Tibial nerve (tissue), 4 donors: ENCODE results near the gene SYNJ2. TPM values are rescaled to one million over a fixed set of nuclear protein-coding genes. Genes with fewer than 3 reads are reported as not detected.
A peak's percentile ranks its signal among the peaks of the same experiment; 100 is the strongest.

Experiments
- DNase-seq, 2 donors: peaks; one replicate each; pipeline ENCODE4 v3.0.0-alpha.2; 2019; ENCODE audit warnings: low spot score in 2 of 2
- H3K27ac ChIP-seq, 4 donors: fragments of 200-600 bp; sonication (generic) in 3 of 4; one replicate each; pipeline ENCODE4 v1.5.1; 2017 to 2019; ENCODE audit warnings: mild to moderate bottlenecking in 1 of 4
- H3K27me3 ChIP-seq, 2 donors: fragments of 200-600 bp; sonication (generic) in 1 of 2; one replicate each; pipeline versions ENCODE4 v1.5.1 to v1.6.0; 2017 to 2019
- H3K36me3 ChIP-seq, 3 donors: fragments of 200-600 bp; sonication (generic); one replicate each; pipeline ENCODE4 v1.5.1; 2018 to 2019
- H3K4me1 ChIP-seq, 4 donors: fragments of 200-600 bp; sonication (generic) in 3 of 4; one replicate each; pipeline ENCODE4 v1.5.1; 2017 to 2019
- H3K4me3 ChIP-seq, 4 donors: fragments of 200-600 bp; sonication (generic) in 3 of 4; one replicate each; pipeline ENCODE4 v1.5.1; 2017 to 2019; ENCODE audit warnings: mild to moderate bottlenecking in 1 of 4, moderate library complexity in 1 of 4
- H3K9me3 ChIP-seq, 4 donors: fragments of 200-600 bp; sonication (generic) in 3 of 4; one replicate each; pipeline ENCODE4 v1.5.1; 2017 to 2019
- CTCF ChIP-seq, 5 experiments: fragments of 200-600 bp in 3 of 5; fragments of 450-650 bp in 2 of 5; sonication (generic) in 3 of 5; IDR thresholded peaks; one replicate each; pipeline ENCODE4 v1.5.1; 2016 to 2019; ENCODE audit warnings: antibody characterized with exemption in 5 of 5, mild to moderate bottlenecking in 3 of 5, moderate library complexity in 2 of 5
- EP300 ChIP-seq, 2 donors: sonication (generic); formaldehyde crosslinking; IDR thresholded peaks; one replicate each; pipeline ENCODE4 v1.6.1; 2017; ENCODE audit warnings: antibody characterized with exemption in 2 of 2, mild to moderate bottlenecking in 1 of 2
- POLR2A ChIP-seq, 2 donors: fragments of 450-650 bp; IDR thresholded peaks; one replicate each; pipeline ENCODE4 v1.6.1; 2017; ENCODE audit warnings: antibody characterized with exemption in 2 of 2, mild to moderate bottlenecking in 2 of 2, moderate library complexity in 2 of 2
- WGBS, 2 donors: methylation state at CpG; one replicate each; pipeline ENCODE4 v1.1.5; 2018; 5-methylcytosine and 5-hydroxymethylcytosine counted together
- total RNA-seq, 4 donors: library from RNA; depleted of rRNA; stranded (reverse); fragments of >200 nt; gene quantifications; one replicate each; pipeline ENCODE4 v1.1.0, GENCODE V29; 2016

SYNJ2 gene
- total RNA-seq, 4 donors from 2014 or later: 4.4 to 10.5 (median 5.6) TPM

DNA sequence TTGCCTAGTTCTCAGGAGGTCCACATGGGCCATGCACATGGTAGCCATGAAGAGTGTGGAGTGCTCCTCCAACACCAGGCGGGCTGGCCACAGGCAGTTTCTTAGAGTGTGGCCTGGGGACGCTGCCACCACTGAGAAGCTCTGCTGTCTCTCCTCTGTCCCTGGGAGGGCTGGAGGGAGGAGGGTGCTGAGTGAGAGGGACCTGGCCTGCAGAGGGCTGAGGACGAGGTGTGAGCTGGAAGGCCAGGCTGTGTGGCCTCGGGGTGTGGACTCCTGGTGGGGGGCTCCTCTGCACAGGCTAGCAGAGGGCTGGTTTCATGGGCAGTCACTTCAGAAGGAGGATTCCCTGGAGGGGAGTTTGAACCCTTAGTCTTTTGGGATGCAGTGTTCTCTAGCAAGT, 39.7 kb downstream of the SYNJ2 start:
- Histone ChIP-seq H3K9me3 (no peaks in the 10 kb centered on the region), H3K27ac (peak overlapping the region in 1 of 4 donors; percentile 20), H3K4me1 (peaks cover 0 to 34% (median 3%) of the 10 kb centered on the region in 4 donors), H3K36me3 (no peaks in the 10 kb centered on the region), H3K27me3 (peaks cover 0 to 8% of the 10 kb centered on the region in 2 donors), H3K4me3 (no peak overlapping the region)
- DNase-seq: no peak
- WGBS, 2 donors: 74 to 79% methylated on average over 4 of the region's 4 CpGs
- no peak for TF ChIP-seq EP300 (IDR thresholded peaks at IDR 0.05)
- no peak for TF ChIP-seq POLR2A (IDR thresholded peaks at IDR 0.05)
- TF ChIP-seq CTCF (IDR thresholded peaks at IDR 0.05): no peak

DNA sequence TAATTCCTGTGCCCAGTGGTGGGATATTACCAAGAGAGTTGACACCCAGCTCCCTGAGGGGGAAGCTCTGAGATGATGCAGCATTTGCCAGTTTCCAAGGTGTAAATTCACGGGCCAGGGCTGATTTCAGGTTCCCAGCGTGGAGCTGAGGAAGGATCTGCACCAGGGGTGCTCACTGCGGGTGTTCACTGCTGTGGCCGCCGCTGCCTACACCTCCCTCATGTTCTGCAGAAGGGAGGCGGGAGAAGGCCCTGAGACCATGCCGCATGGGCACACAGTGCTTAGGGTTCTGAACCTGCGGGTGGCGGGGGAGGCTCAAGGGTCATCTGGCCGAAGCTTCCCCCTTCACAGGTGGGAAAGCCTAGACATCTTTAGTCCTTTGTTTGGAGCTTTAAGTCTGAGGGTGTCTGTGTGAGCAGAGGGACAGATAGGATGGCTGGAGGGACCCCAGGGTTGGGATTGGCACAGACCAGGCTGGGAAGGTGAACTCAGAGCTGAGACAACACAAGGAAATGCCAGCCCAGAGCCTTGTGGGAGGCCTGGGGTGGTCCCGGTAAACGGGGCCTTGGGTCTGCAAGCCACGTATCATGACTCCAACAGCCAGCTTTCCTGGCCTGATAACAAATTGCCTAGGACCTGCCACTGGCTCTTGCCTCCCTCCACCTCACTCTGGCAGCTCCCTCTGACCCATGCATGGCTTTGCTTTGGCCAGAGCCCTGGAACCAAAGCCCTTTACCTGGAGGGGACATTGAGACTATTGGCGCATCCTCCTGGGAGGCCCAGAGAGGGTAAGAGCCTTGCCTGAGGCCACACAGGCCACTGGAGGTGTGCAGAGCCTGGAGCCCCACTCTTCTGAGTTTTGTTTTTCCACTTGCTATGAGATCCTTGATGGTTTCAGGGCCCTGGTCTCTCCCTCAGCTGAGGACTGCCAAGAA, 40.4 kb downstream of the SYNJ2 start:
- H3K27me3 ChIP-seq: peaks cover 0 to 2% of the 10 kb centered on the region in 2 donors
- TF ChIP-seq POLR2A (IDR thresholded peaks at IDR 0.05) (no peak), CTCF (IDR thresholded peaks at IDR 0.05) (no peak), EP300 (IDR thresholded peaks at IDR 0.05) (no peak)
- no peaks in the 10 kb centered on the region for H3K36me3 ChIP-seq
- H3K4me1 ChIP-seq: peaks cover 0 to 37% (median 7%) of the 10 kb centered on the region in 4 donors
- no peaks in the 10 kb centered on the region for H3K9me3 ChIP-seq
- WGBS, 2 donors: 89 to 90% methylated on average over 14 of the region's 14 CpGs
- H3K4me3 ChIP-seq: no peak overlapping the region
- no peak for DNase-seq
- no peak overlapping the region for H3K27ac ChIP-seq

DNA sequence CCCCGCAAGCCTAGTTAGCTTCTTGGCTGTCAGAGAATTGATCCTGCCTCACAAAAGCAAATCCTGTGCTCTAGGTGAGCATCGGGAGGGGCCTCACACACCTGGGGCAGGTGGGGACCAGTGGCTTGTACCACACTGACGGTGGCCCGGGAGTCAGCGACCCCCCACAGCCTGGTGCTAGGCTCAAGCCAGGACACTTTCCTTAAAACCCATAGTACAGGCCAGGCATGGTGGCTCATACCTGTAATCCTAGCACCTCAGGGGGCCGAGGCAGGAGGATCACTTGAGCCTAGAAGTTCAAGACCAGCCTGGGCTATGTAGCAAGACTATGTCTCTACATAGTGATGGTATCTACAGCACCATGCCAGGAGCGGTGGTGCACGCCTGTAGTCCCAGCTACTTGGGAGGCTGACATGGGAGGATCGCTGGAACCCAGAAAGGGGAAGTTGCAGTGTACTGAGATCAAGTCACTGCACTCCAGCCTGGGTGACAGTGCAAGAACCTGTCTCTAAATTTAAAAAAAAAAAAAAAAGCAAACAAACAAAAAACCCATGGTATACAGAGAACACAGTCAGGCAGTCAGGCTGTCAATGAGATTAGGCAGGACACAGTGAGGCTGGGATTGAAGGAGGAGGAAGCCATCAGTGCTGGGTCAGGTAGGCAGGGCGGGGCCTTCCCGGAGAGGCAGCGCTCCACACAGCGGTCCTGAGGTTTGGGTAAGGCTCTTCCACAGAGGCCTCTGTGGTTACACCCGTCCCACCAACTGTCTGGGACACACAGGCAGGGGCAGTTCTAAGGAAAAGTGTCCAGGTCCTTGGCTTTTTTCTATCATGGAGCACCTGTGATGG, 41.3 kb downstream of the SYNJ2 start:
- DNase-seq: no peak
- Histone ChIP-seq H3K9me3 (no peaks in the 10 kb centered on the region), H3K27me3 (no peaks in the 10 kb centered on the region), H3K4me1 (peaks cover 0 to 39% (median 7%) of the 10 kb centered on the region in 4 donors), H3K27ac (no peak overlapping the region), H3K4me3 (no peak overlapping the region), H3K36me3 (no peaks in the 10 kb centered on the region)
- no peak for TF ChIP-seq CTCF (IDR thresholded peaks at IDR 0.05)
- TF ChIP-seq POLR2A (IDR thresholded peaks at IDR 0.05): no peak
- no peak for TF ChIP-seq EP300 (IDR thresholded peaks at IDR 0.05)
- WGBS, 2 donors: 94 to 99% methylated on average over 13 to 14 of the region's 14 CpGs

DNA sequence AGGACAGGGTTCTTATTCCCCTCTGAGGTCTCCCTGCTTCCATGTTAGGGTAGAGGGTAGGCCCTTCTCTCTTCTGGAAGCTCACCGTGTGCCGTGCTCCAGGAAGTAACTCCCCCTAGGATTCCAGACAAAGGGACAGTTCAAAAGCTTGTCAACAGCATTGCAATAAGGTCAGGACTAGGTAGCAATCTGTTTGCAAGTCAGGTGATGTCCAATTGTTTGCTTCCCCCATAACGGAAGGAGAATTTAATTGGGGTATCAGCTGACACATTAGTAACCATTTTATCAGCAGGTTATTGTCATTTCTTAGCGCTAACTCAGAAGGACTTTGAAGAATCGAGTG, 41.9 kb downstream of the SYNJ2 start:
- H3K36me3 ChIP-seq: no peaks in the 10 kb centered on the region
- TF ChIP-seq POLR2A (IDR thresholded peaks at IDR 0.05) (no peak), EP300 (IDR thresholded peaks at IDR 0.05) (no peak), CTCF (IDR thresholded peaks at IDR 0.05) (no peak)
- H3K27me3 ChIP-seq: no peaks in the 10 kb centered on the region
- H3K4me3 ChIP-seq: no peak overlapping the region
- DNase-seq: no peak
- no peaks in the 10 kb centered on the region for H3K9me3 ChIP-seq
- 78 to 83% methylated on average over 5 of the region's 5 CpGs for WGBS, 2 donors
- H3K27ac ChIP-seq: no peak overlapping the region
- H3K4me1 ChIP-seq: peaks cover 0 to 33% (median 7%) of the 10 kb centered on the region in 4 donors
